HEK293T (cell line): ENCODE measurements around the gene DMRTB1.

ENCODE experiments used
- CTCF ChIA-PET: fragments of 350-600 bp; formaldehyde crosslinking; extraction: SDS; loops from one replicate; lab custom pipeline; 2021; ENCODE audit warnings: antibody characterized with exemption, inconsistent platforms; lab: Yijun Ruan, JAX
- POLR2A ChIA-PET: fragments of 350-600 bp; formaldehyde crosslinking; extraction: SDS; loops from one replicate; lab custom pipeline; 2020; ENCODE audit warnings: antibody characterized with exemption, inconsistent platforms; lab: Yijun Ruan, JAX
- DNase-seq: peaks from one replicate; pipeline ENCODE4 v3.0.0; 2012; ENCODE audit warnings: mixed read lengths; ENCODE audit errors: extremely low spot score
- ARNT ChIP-seq: fragments of 450-650 bp; IDR thresholded peaks from 2 replicates; pipeline ENCODE4 v1.6.1; 2017; ENCODE audit warnings: mild to moderate bottlenecking
- BHLHE40 ChIP-seq: fragments of 450-650 bp; IDR thresholded peaks from 2 replicates; pipeline ENCODE4 v1.6.1; 2016; ENCODE audit warnings: mild to moderate bottlenecking, moderate library complexity, borderline replicate concordance
- CTBP1 ChIP-seq: fragments of 450-650 bp; IDR thresholded peaks from 2 replicates; pipeline ENCODE4 v1.6.1; 2016; ENCODE audit warnings: borderline replicate concordance
- ELF4 ChIP-seq: fragments of 450-650 bp; IDR thresholded peaks from 2 replicates; pipeline ENCODE4 v1.6.1; 2017; ENCODE audit warnings: antibody characterized with exemption
- FOXA1 ChIP-seq: fragments of 450-650 bp; IDR thresholded peaks from 2 replicates; pipeline ENCODE4 v1.6.1; 2016; ENCODE audit warnings: mild to moderate bottlenecking
- FOXK2 ChIP-seq: fragments of 450-650 bp; IDR thresholded peaks from 2 replicates; pipeline ENCODE4 v1.6.1; 2016; ENCODE audit warnings: mild to moderate bottlenecking
- FOXM1 ChIP-seq: fragments of 450-650 bp; IDR thresholded peaks from 2 replicates; pipeline ENCODE4 v1.6.1; 2017; ENCODE audit warnings: mild to moderate bottlenecking, borderline replicate concordance
- HDGF ChIP-seq: fragments of 450-650 bp; IDR thresholded peaks from 2 replicates; pipeline ENCODE4 v1.6.1; 2017; ENCODE audit warnings: antibody characterized with exemption, borderline replicate concordance
- L3MBTL2 ChIP-seq: fragments of 450-650 bp; conservative IDR thresholded peaks from 2 replicates; pipeline ENCODE4 v1.6.1; 2016; ENCODE audit warnings: mild to moderate bottlenecking
- LEF1 ChIP-seq: fragments of 450-650 bp; IDR thresholded peaks from 2 replicates; pipeline ENCODE4 v1.6.1; 2017; ENCODE audit warnings: mild to moderate bottlenecking, borderline replicate concordance
- NFRKB ChIP-seq: fragments of 450-650 bp; IDR thresholded peaks from 2 replicates; pipeline ENCODE4 v1.6.1; 2016; ENCODE audit warnings: mild to moderate bottlenecking, moderate library complexity
- SP1 ChIP-seq: fragments of 450-650 bp; IDR thresholded peaks from 2 replicates; pipeline ENCODE4 v1.6.1; 2017
- SUZ12 ChIP-seq: fragments of 450-650 bp; IDR thresholded peaks from 2 replicates; pipeline ENCODE4 v1.6.1; 2016; ENCODE audit warnings: mild to moderate bottlenecking
- TARDBP ChIP-seq: fragments of 450-650 bp; IDR thresholded peaks from 2 replicates; pipeline ENCODE4 v1.6.1; 2016
- ZNF384 ChIP-seq: fragments of 450-650 bp; IDR thresholded peaks from 2 replicates; pipeline ENCODE4 v1.6.1; 2016
- TF ChIP-seq, protein P1 (sequence below): fragments of 450-650 bp; IDR thresholded peaks from 2 replicates; pipeline ENCODE4 v1.6.1; 2016

Gene DMRTB1

GRCh38 chr1:53486395-53487026 is 27.3 kb downstream of the DMRTB1 start:
- DNase-seq = no peak
- ChIA-PET CTCF (interaction anchor here (0.6 to 2.3 kb wide), 15 partner anchors 9 to 271 kb away, joined by 3 to 9 read pairs (median 4); no protein-coding TSS in a partner anchor), POLR2A (no interaction called here)
- TF ChIP-seq NFRKB (no peak), SUZ12 (no peak)

DNA sequence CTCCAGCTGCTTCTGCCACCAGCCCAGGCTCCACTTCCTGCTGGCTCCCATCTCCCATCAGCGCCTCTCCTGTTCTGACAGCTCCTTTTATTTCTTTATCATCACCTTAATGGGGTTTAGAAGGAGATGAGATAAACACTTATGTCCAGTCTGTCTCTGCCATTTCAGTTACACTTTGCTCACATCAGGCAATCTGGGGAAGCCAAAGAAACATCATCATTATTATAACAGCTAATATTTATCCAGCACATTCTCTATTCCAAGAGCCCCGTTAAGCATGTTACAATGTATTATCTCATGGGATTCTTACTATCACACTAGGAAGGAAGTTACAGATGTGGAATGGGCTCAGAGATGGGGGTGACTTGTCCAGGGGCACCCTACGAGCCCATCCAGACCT is 31.2 kb downstream of the DMRTB1 start:
- TF ChIP-seq FOXK2 = no peak
- no peak for TF ChIP-seq SUZ12
- TF ChIP-seq, protein P1, sequence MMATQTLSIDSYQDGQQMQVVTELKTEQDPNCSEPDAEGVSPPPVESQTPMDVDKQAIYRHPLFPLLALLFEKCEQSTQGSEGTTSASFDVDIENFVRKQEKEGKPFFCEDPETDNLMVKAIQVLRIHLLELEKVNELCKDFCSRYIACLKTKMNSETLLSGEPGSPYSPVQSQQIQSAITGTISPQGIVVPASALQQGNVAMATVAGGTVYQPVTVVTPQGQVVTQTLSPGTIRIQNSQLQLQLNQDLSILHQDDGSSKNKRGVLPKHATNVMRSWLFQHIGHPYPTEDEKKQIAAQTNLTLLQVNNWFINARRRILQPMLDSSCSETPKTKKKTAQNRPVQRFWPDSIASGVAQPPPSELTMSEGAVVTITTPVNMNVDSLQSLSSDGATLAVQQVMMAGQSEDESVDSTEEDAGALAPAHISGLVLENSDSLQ = no peak
- no peak for TF ChIP-seq SP1
- no peak for TF ChIP-seq CTBP1
- no peak for TF ChIP-seq FOXM1
- TF ChIP-seq NFRKB = no peak
- no peak for TF ChIP-seq ZNF384
- no peak for TF ChIP-seq ELF4
- no peak for TF ChIP-seq TARDBP
- TF ChIP-seq FOXA1 = no peak
- TF ChIP-seq ARNT = no peak
- TF ChIP-seq BHLHE40 = no peak
- no peak for TF ChIP-seq LEF1
- no peak for TF ChIP-seq L3MBTL2
- no peak for TF ChIP-seq HDGF
- POLR2A ChIA-PET = no interaction called here
- no peak for DNase-seq
- CTCF ChIA-PET = interaction anchor here (0.6 kb wide), 1 partner anchor 22 kb away, joined by 3 read pairs; no protein-coding TSS in a partner anchor

DNA sequence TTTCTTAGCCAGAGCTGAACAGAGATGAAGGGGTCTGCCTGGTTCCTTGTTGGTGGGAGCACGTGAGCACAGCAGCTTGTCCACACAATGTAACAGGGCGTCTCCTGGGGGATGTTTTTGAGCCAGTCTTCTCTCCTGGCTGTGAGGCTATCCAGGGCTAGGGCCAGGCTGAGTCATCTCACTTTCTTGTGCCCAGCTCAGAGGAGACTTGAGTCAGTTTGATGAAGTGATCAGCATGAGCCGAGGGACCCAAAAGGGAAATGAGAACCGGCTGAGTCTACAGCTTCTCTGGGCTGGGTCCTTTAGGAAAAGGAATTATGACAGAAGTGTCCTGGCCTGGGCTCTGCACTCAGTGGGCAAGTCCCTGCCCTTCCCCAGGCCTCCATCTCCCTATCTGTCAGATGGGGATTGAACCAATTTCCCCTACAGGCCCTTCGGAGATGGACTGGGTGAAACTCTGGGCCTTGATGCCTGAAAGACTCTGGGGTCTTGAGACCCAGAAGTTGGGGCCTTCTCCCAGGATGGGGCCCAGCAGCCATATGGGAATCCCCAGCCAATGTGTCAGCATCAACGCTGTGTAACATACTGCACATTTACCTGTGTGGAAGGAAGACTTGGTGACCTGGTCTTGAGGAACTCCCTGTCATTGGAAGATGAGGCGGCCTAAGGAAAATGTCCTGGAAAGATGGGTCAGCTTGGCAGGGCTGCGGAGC is 36.6 kb downstream of the DMRTB1 start:
- no peak for TF ChIP-seq ZNF384
- TF ChIP-seq FOXK2 = no peak
- no peak for TF ChIP-seq NFRKB
- no peak for TF ChIP-seq LEF1
- no peak for TF ChIP-seq TARDBP
- TF ChIP-seq FOXA1 = no peak
- no peak for TF ChIP-seq ARNT
- TF ChIP-seq, protein P1 = no peak
- TF ChIP-seq CTBP1 = no peak
- TF ChIP-seq L3MBTL2 = no peak
- TF ChIP-seq HDGF = no peak
- TF ChIP-seq BHLHE40 = no peak
- TF ChIP-seq ELF4 = no peak
- no peak for TF ChIP-seq FOXM1
- no peak for TF ChIP-seq SUZ12
- TF ChIP-seq SP1 = no peak
- CTCF ChIA-PET = no interaction called here
- no peak for DNase-seq
- POLR2A ChIA-PET = no interaction called here

DNA sequence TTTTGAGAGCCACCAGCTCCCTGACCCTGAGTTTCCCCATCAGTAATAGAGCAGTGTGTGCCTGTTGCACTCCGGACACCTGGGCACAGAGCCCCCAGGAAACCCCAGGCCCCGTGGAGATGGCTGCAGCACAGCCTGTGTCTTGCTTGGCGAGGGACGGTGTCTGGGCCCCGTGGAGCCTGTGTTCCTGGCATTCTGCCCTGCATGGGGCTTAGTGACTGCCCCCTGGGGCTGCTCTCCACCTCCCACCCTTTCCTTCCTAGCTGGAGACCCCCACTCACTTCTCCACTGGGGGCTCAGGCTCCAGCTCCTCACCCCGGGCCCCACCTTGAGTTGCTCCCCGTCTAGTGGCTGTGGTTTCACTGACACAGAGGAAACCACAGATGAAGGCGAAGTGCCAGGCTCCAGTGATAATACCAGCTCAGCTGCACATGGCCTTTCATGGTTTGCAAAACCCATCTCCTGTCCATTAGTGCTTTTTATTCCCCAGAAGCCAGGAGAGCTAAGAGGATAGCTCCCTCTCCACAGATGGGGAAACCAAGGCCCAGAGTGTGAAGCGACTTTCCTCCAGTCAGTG is 39.4 kb downstream of the DMRTB1 start:
- ChIA-PET CTCF (interaction anchor here (1.0 kb wide), 1 partner anchor 13 kb away, joined by 5 read pairs; no protein-coding TSS in a partner anchor), POLR2A (no interaction called here)
- no peak for DNase-seq
- no peak for TF ChIP-seq FOXK2

DNA sequence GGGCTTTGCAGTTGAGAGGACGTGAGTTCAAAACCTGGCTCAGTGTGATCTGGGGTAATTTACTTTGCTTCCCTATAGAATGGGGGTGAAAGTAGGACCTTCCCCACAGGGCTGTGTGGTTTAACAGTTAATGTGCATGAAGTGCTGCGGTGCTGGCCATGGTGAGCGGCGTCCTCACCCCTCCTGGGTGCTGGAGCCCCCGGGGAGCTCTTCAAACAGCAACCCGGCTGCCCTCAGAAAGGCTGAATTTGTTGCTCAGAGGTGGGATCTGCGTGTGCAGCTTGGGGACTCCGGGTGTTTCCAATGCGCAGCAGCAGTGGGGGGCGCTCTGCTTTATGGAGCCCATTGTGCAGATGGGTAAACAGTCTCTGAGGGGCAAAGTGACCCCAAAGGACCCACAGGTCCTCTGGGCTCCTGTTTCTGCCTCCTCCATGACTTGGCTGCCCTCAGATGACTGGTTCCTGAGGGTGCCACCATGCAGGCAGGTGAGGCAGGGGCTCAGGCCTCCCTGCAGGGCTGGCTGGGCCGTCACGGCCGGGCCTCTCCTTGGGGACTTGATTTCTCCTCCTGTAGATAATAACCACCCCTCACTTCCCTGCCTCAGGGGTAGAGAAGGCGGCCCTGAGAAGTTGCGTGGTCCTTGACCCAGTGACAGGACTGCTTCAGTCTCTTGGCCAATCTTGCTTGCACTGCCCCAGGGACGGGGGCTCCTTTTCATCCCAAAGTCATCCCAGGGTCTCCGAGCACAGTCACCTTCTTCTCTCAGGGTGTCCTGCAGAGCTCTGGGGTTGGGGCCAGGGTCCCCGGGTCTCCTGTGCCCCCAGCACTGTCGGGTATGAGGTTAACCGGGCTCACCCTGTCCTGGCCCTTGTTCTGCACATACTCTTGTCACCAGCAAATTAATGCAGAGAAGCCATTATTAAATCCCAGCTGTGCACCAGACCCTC is 40.3 kb downstream of the DMRTB1 start:
- ChIA-PET CTCF (interaction anchor here (1.0 kb wide), 1 partner anchor 14 kb away, joined by 5 read pairs; no protein-coding TSS in a partner anchor), POLR2A (no interaction called here)
- DNase-seq = no peak
- TF ChIP-seq FOXM1 (no peak), SP1 (no peak), NFRKB (no peak), ZNF384 (no peak), LEF1 (no peak), ARNT (no peak), SUZ12 (no peak), CTBP1 (no peak), FOXK2 (no peak)
- TF ChIP-seq, protein P1 = no peak
